Peyer's patch (tissue), 4 donors: Measurements from ENCODE around the gene LRRN2. TPM values are rescaled to one million over a fixed set of nuclear protein-coding genes. Genes with fewer than 3 reads are reported as not detected.

ENCODE experiments used
- DNase-seq, 3 donors: peaks; one replicate each; pipeline ENCODE4 v3.0.0-alpha.2; 2017 to 2019
- H3K27ac ChIP-seq, 4 donors: fragments of 200-600 bp; sonication (generic); one replicate each; pipeline ENCODE4 v1.5.1; 2016 to 2019
- H3K27me3 ChIP-seq, 2 donors: fragments of 200-600 bp; sonication (generic); one replicate each; pipeline ENCODE4 v1.5.1; 2019
- H3K36me3 ChIP-seq, 3 donors: fragments of 200-600 bp; sonication (generic); one replicate each; pipeline ENCODE4 v1.5.1; 2016 to 2019
- H3K4me1 ChIP-seq, 4 donors: fragments of 200-600 bp; sonication (generic); one replicate each; pipeline ENCODE4 v1.5.1; 2016 to 2019
- H3K4me3 ChIP-seq, 4 donors: fragments of 200-600 bp; sonication (generic); 1 replicate in 3 of 4; 2 replicates in 1 of 4; pipeline ENCODE4 v1.5.1; 2016 to 2019; ENCODE audit warnings: mild to moderate bottlenecking in 1 of 4
- H3K9me3 ChIP-seq, 4 donors: fragments of 200-600 bp; sonication (generic); one replicate each; pipeline ENCODE4 v1.5.1; 2016 to 2019; ENCODE audit warnings: mild to moderate bottlenecking in 1 of 4
- POLR2A ChIP-seq, 2 donors: fragments of 450-650 bp; IDR thresholded peaks; one replicate each; pipeline ENCODE4 v1.5.1; 2017; ENCODE audit warnings: antibody characterized with exemption in 2 of 2, mild to moderate bottlenecking in 2 of 2, moderate library complexity in 2 of 2
- total RNA-seq, 4 donors: library from RNA; depleted of rRNA; stranded (reverse); fragments of >200 nt; gene quantifications; one replicate each; pipeline ENCODE4 v1.1.0, GENCODE V29; 2016
- TF ChIP-seq, protein P1 (sequence below), 6 experiments: fragments of 450-650 bp in 4 of 6; fragments of 200-600 bp in 2 of 6; sonication (generic) in 1 of 6; IDR thresholded peaks; one replicate each; pipeline ENCODE4 v1.5.1; 2017 to 2019; ENCODE audit warnings: antibody characterized with exemption in 6 of 6, mild to moderate bottlenecking in 3 of 6, moderate library complexity in 1 of 6

The LRRN2 gene
- total RNA-seq, 4 donors from 2014 or later: 0.66 to 1.6 (median 0.70) TPM; not detected in 1

DNA sequence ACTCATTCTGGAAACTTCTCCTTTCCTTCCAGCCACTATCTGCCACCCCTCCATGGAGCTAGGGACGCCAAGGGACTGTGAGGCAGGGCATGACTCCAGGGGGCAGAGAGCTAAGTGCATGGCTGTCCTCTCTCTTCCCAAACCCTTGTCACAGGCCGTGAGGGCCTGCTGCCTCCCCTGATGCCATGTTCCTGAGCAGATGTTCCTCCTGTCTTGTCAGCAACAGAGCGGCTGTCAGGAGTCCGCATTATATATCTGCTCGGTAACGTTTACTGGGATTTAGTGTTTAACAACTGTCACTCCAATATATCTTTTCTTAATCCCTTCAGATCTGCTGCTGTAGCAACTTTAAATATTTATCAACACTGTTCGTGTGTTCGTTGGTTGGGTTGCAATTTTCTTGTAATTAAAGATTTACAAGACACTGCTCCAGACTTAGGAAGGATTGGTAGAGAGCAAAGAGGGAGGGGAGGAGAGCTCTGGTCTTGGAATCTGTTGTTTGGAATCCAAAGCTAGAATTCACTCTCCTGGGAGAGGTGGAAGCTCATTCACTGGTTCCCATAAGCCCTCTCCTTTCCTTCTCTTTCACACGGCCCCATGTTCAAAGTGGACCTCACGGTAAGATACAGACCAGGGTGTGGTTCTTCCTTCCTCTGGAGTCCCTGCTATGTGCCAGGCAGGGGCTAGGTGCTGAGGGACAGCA, 93.1 kb downstream of the LRRN2 start:
- TF ChIP-seq, protein P1, sequence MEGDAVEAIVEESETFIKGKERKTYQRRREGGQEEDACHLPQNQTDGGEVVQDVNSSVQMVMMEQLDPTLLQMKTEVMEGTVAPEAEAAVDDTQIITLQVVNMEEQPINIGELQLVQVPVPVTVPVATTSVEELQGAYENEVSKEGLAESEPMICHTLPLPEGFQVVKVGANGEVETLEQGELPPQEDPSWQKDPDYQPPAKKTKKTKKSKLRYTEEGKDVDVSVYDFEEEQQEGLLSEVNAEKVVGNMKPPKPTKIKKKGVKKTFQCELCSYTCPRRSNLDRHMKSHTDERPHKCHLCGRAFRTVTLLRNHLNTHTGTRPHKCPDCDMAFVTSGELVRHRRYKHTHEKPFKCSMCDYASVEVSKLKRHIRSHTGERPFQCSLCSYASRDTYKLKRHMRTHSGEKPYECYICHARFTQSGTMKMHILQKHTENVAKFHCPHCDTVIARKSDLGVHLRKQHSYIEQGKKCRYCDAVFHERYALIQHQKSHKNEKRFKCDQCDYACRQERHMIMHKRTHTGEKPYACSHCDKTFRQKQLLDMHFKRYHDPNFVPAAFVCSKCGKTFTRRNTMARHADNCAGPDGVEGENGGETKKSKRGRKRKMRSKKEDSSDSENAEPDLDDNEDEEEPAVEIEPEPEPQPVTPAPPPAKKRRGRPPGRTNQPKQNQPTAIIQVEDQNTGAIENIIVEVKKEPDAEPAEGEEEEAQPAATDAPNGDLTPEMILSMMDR (IDR thresholded peaks at IDR 0.05): no peak
- TF ChIP-seq POLR2A (IDR thresholded peaks at IDR 0.05): no peak
- H3K27me3 ChIP-seq: no peaks in the 10 kb centered on the region
- H3K4me3 ChIP-seq: no peak overlapping the region
- H3K9me3 ChIP-seq: no peaks in the 10 kb centered on the region
- peak in 1 of 3 donors; percentile 30 for DNase-seq
- H3K27ac ChIP-seq: no peak overlapping the region
- no peaks in the 10 kb centered on the region for H3K4me1 ChIP-seq
- no peaks in the 10 kb centered on the region for H3K36me3 ChIP-seq

DNA sequence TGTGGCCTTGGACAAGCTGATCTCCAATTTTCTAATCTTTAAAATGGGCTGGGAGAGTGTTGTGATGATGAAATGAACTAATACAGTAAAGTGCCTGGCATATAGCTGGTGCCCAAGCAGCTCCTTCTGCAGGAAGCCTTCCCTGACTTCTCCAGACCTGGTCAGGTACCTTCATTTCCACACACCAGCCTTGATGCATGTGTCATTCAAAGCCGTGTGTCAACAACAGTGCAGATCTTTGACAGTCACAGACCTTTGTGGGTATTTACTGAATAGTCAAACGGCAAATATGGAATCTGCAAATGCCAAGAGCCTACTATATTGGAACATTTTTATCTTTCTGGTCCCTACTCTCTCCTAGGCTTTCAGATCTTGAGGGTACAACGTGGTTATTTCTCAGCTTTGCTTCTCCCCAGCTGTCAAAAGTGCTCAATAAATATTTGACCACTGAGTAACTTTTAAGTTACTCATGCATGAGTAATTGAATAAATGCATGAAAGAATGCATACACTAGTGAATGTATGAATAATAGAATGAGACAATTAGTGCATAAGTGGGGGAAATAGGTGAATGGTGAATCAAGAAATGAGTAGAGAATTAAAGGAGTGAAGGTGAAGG, 94.0 kb downstream of the LRRN2 start:
- Histone ChIP-seq H3K4me3 (no peak overlapping the region), H3K9me3 (no peaks in the 10 kb centered on the region), H3K27ac (no peak overlapping the region), H3K36me3 (no peaks in the 10 kb centered on the region), H3K4me1 (no peaks in the 10 kb centered on the region), H3K27me3 (no peaks in the 10 kb centered on the region)
- no peak for TF ChIP-seq POLR2A (IDR thresholded peaks at IDR 0.05)
- TF ChIP-seq, protein P1 (IDR thresholded peaks at IDR 0.05): no peak
- no peak for DNase-seq

DNA sequence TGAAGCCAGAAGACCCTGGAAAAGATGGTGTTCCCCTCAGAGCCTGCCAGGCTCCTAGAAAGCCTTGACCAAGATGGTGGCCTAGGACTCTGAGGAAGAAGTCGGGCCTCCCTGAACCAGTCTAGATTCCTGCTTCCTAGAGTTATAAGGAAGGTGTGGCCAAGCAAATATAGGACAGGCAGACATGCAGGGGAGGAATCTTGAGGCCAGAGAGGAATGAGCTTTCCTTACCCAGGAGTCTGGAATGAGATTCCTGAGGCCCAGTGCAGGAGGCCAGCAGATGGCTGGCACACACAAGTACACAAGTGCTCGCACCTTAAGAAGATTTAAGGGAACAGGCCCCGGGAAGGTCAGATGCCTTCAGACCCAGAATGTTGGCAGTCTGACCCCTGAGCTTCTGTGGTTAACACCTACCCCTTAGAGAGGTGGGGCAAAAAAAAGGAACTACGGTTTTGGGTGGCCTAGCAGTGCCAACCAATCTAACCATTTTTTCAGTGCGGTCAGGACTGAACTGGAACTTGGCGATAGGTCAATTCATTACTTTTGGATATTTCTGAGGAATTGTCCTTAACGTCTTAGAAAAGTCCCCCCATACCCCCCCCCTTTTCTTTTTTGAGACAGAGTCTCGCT, 96.0 kb downstream of the LRRN2 start:
- Histone ChIP-seq H3K4me1 (no peaks in the 10 kb centered on the region), H3K27ac (no peak overlapping the region), H3K9me3 (no peaks in the 10 kb centered on the region), H3K4me3 (no peak overlapping the region), H3K36me3 (no peaks in the 10 kb centered on the region), H3K27me3 (no peaks in the 10 kb centered on the region)
- TF ChIP-seq POLR2A (IDR thresholded peaks at IDR 0.05): no peak
- TF ChIP-seq, protein P1 (IDR thresholded peaks at IDR 0.05): no peak
- no peak for DNase-seq

DNA sequence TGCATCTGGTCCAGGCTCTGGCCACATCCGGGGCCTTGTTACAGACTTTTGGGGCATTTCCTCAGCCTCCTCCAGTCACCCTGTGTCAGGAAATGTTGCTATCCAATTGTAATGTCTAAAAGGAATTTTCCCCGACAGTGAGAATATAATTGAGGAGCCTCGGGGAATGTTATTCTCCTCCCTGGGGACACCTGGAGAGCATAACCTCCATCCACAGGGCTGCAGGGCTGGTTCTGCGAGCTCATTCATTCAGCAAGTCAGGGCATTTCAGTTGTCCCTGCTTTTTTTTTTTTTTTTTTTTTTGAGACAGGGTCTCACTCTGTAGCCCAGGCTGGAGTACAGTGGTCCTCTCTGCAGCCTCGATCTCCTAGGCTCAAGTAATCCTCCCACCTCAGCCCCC, 96.7 kb downstream of the LRRN2 start:
- no peak for DNase-seq

DNA sequence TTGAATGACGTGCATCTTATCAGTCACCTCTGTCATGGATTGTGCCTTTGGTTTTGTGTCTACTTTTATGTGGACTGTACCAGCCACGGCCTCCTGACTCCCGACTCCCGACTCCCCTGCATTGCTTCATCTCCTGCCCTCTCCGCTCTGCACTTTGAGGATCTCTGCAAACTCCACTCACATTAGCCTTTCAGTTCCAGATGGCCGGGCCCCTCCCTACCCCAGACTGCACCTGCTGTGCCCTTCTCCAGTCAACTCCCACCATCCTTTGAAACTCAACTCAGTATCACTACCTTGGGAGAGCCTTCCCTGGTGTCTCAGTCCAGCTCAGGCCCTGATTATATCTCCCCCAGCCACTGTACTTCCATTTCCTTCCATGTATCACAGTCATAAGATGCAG, 97.9 kb downstream of the LRRN2 start:
- Histone ChIP-seq H3K9me3 (no peaks in the 10 kb centered on the region), H3K4me1 (no peaks in the 10 kb centered on the region), H3K27me3 (no peaks in the 10 kb centered on the region), H3K4me3 (no peak overlapping the region), H3K27ac (no peak overlapping the region), H3K36me3 (no peaks in the 10 kb centered on the region)
- no peak for DNase-seq
- TF ChIP-seq, protein P1 (IDR thresholded peaks at IDR 0.05): no peak
- TF ChIP-seq POLR2A (IDR thresholded peaks at IDR 0.05): no peak

More for the DNA sequence above, 96.7 kb downstream of the LRRN2 start:
- Histone ChIP-seq H3K4me1 (no peaks in the 10 kb centered on the region), H3K27ac (no peak overlapping the region), H3K36me3 (no peaks in the 10 kb centered on the region), H3K9me3 (no peaks in the 10 kb centered on the region), H3K4me3 (no peak overlapping the region), H3K27me3 (no peaks in the 10 kb centered on the region)
- TF ChIP-seq POLR2A (IDR thresholded peaks at IDR 0.05): no peak
- TF ChIP-seq, protein P1 (IDR thresholded peaks at IDR 0.05): no peak
